Embryonic facial prominence (tissue), 1 donor: ENCODE measurements around the gene NPAS2.

Source experiments
- DNase-seq: peaks from one replicate; pipeline ENCODE4 v3.0.0-alpha.2; 2016; ENCODE audit errors: extremely low spot score

NPAS2 gene

GRCh38 chr2:101012054-101012705, 192.2 kb downstream of the NPAS2 start:
- DNase-seq = no peak

- DNase-seq = peak; percentile 29
Observed at GRCh38 chr2:101012706-101013181, 192.8 kb downstream of the NPAS2 start.

GRCh38 chr2:101014264-101014857, 194.4 kb downstream of the NPAS2 start:
- no peak for DNase-seq

GRCh38 chr2:101017371-101017770, 197.4 kb downstream of the NPAS2 start:
- no peak for DNase-seq

- no peak for DNase-seq
Observed at GRCh38 chr2:101018934-101019333, 199.0 kb downstream of the NPAS2 start.

- no peak for DNase-seq
Observed at GRCh38 chr2:101022221-101022620, 202.3 kb downstream of the NPAS2 start.

GRCh38 chr2:101023327-101024107, 203.6 kb downstream of the NPAS2 start:
- DNase-seq = no peak

GRCh38 chr2:101025561-101025960, 205.6 kb downstream of the NPAS2 start:
- no peak for DNase-seq

GRCh38 chr2:101026253-101026701, 206.3 kb downstream of the NPAS2 start:
- DNase-seq = no peak

GRCh38 chr2:101026923-101027469, 207.1 kb downstream of the NPAS2 start:
- no peak for DNase-seq

- DNase-seq = no peak
Observed at GRCh38 chr2:101027852-101028251, 207.9 kb downstream of the NPAS2 start.

- DNase-seq = no peak
Observed at GRCh38 chr2:101030866-101031554, 211.1 kb downstream of the NPAS2 start.

- DNase-seq = no peak
Observed at GRCh38 chr2:101032084-101032776, 212.3 kb downstream of the NPAS2 start.

GRCh38 chr2:101036562-101036961, 216.6 kb downstream of the NPAS2 start:
- DNase-seq = no peak

- no peak for DNase-seq
Observed at GRCh38 chr2:101037161-101037755, 217.3 kb downstream of the NPAS2 start.

GRCh38 chr2:101038455-101039255, 218.7 kb downstream of the NPAS2 start:
- no peak for DNase-seq

GRCh38 chr2:101040072-101040471, 220.1 kb downstream of the NPAS2 start:
- no peak for DNase-seq

- DNase-seq = no peak
Observed at GRCh38 chr2:101040761-101041160, 220.8 kb downstream of the NPAS2 start.

- no peak for DNase-seq
Observed at GRCh38 chr2:101041413-101041812, 221.5 kb downstream of the NPAS2 start.

GRCh38 chr2:101045330-101045729, 225.4 kb downstream of the NPAS2 start:
- DNase-seq = no peak
